ENCODE data around the gene ZNF570. TPM values are rescaled to one million over a fixed set of nuclear protein-coding genes. Genes with fewer than 3 reads are reported as not detected.

ZNF570 gene
- total and polyA plus RNA-seq, 2 experiments from 2014 or later, result 4.0 to 9.0 TPM

GRCh38 chr19:37470216-37470615 lies 1.1 kb downstream of the ZNF570 start:
- TF ChIP-seq CTCF (IDR thresholded peaks at IDR 0.05; ENCODE audit: low read depth, low read length), result no peak
- Histone ChIP-seq H3K4me3 (peak overlapping the region; percentile 75), H3K9me3 (ENCODE audit: low read depth) (no peaks in the 10 kb centered on the region), H3K27ac (no peak overlapping the region), H3K27me3 (no peaks in the 10 kb centered on the region), H3K36me3 (no peaks in the 10 kb centered on the region), H3K4me1 (ENCODE audit: low read depth) (peaks cover 7% of the 10 kb centered on the region)
- no peak for DNase-seq (ENCODE audit: low read depth in 1 of 2, low spot score in 1 of 2)

- peaks cover 12% of the 10 kb centered on the region for H3K36me3 ChIP-seq
- DNase-seq (ENCODE audit: low read depth in 1 of 2, low spot score in 1 of 2), result no peak
- H3K27ac ChIP-seq, result no peak overlapping the region
- no peak overlapping the region for H3K4me3 ChIP-seq
- H3K4me1 ChIP-seq (ENCODE audit: low read depth), result peaks cover 7% of the 10 kb centered on the region
- no peaks in the 10 kb centered on the region for H3K9me3 ChIP-seq (ENCODE audit: low read depth)
- no peak for TF ChIP-seq CTCF (IDR thresholded peaks at IDR 0.05; ENCODE audit: low read depth, low read length)
- H3K27me3 ChIP-seq, result no peaks in the 10 kb centered on the region
Measured at GRCh38 chr19:37472165-37472564, 3.0 kb downstream of the ZNF570 start.

- H3K27ac ChIP-seq, result no peak overlapping the region
- no peaks in the 10 kb centered on the region for H3K4me1 ChIP-seq (ENCODE audit: low read depth)
- H3K4me3 ChIP-seq, result no peak overlapping the region
- no peaks in the 10 kb centered on the region for H3K27me3 ChIP-seq
- TF ChIP-seq CTCF (IDR thresholded peaks at IDR 0.05; ENCODE audit: low read depth, low read length), result no peak
- DNase-seq (ENCODE audit: low read depth in 1 of 2, low spot score in 1 of 2), result no peak
- H3K9me3 ChIP-seq (ENCODE audit: low read depth), result peaks cover 3% of the 10 kb centered on the region
- H3K36me3 ChIP-seq, result peaks cover 8% of the 10 kb centered on the region
Measured at GRCh38 chr19:37484406-37485168, 15.4 kb downstream of the ZNF570 start.

GRCh38 chr19:37492213-37492612 lies 23.1 kb downstream of the ZNF570 start:
- Histone ChIP-seq H3K4me1 (ENCODE audit: low read depth) (no peaks in the 10 kb centered on the region), H3K9me3 (ENCODE audit: low read depth) (peaks cover 3% of the 10 kb centered on the region), H3K36me3 (no peaks in the 10 kb centered on the region), H3K4me3 (no peak overlapping the region), H3K27ac (no peak overlapping the region), H3K27me3 (no peaks in the 10 kb centered on the region)
- TF ChIP-seq CTCF (IDR thresholded peaks at IDR 0.05; ENCODE audit: low read depth, low read length), result no peak
- no peak for DNase-seq (ENCODE audit: low read depth in 1 of 2, low spot score in 1 of 2)

GRCh38 chr19:37505958-37506386 lies 36.8 kb downstream of the ZNF570 start:
- no peaks in the 10 kb centered on the region for H3K27me3 ChIP-seq
- no peak for TF ChIP-seq CTCF (IDR thresholded peaks at IDR 0.05; ENCODE audit: low read depth, low read length)
- H3K4me1 ChIP-seq (ENCODE audit: low read depth), result peaks cover 6% of the 10 kb centered on the region
- no peaks in the 10 kb centered on the region for H3K9me3 ChIP-seq (ENCODE audit: low read depth)
- peak overlapping the region; percentile 79 for H3K4me3 ChIP-seq
- no peaks in the 10 kb centered on the region for H3K36me3 ChIP-seq
- peak overlapping the region; percentile 96 for H3K27ac ChIP-seq
- DNase-seq (ENCODE audit: low read depth in 1 of 2, low spot score in 1 of 2), result no peak
